Measurements from ENCODE around the gene TANC1. TPM values are rescaled to one million over a fixed set of nuclear protein-coding genes. Genes with fewer than 3 reads are reported as not detected.

The TANC1 gene
- total and polyA plus RNA-seq, 2 donors (not counting 3 experiments of a cell fraction or from before 2014, with no cell fraction given): 58.9 to 99.4 TPM

- dilution Hi-C loops (cut with MboI; ENCODE audit: extremely low pct_ligation_motif_present, low sequenced_read_pairs) (no loop called here), intact Hi-C loops (cut with micrococcal nuclease) (loop anchor here (1.0 kb wide), 2 partner anchors 61 to 487 kb away; partner anchors contain the start of genes MARCHF7 and WDSUB1)
- Histone ChIP-seq H3K4me2 (ENCODE audit: insufficient read depth, low read length) (peak overlapping the region; percentile 47), H3K27me3 (ENCODE audit: control insufficient read depth in 2 of 2, insufficient read depth in 2 of 2, low read length in 2 of 2) (no peaks in the 10 kb centered on the region), H3K79me2 (ENCODE audit: control insufficient read depth, insufficient read depth, low read length) (no peaks in the 10 kb centered on the region), H4K20me1 (replicated peaks; ENCODE audit: control insufficient read depth, extremely low read depth, insufficient read depth, low read length) (no peaks in the 10 kb centered on the region), H3K9ac (replicated peaks; ENCODE audit: extremely low read depth, insufficient read depth, low read length) (peak overlapping the region; percentile 2), H3K36me3 (ENCODE audit: control insufficient read depth in 2 of 2, extremely low read depth in 1 of 2, insufficient read depth in 2 of 2, low read length in 2 of 2) (peaks cover 33 to 54% of the 10 kb centered on the region in 2 experiments), H3K9me1 (replicated peaks; ENCODE audit: control insufficient read depth, extremely low read depth, insufficient read depth, low read length) (no peaks in the 10 kb centered on the region), H3K9me3 (replicated peaks; ENCODE audit: control insufficient read depth, insufficient read depth, low read length) (no peaks in the 10 kb centered on the region), H3K27ac (ENCODE audit: insufficient read depth, low read depth, low read length) (peak overlapping the region; percentile 78), H2AFZ (ENCODE audit: low read depth, low read length) (no peak overlapping the region), H3K4me3 (replicated peaks in 1 of 3; ENCODE audit: insufficient read depth in 1 of 3, low read depth in 1 of 3, low read length in 3 of 3) (no peak overlapping the region), H3K4me1 (ENCODE audit: control insufficient read depth, extremely low read depth, insufficient read depth, low read length) (peaks cover 27% of the 10 kb centered on the region)
- no peak for TF ChIP-seq MAX (IDR thresholded peaks at IDR 0.05; ENCODE audit: insufficient read depth, insufficient read length)
- no peak for TF ChIP-seq MYC (IDR thresholded peaks at IDR 0.05; ENCODE audit: low read depth, low read length)
- no peak for TF ChIP-seq POLR2A (IDR thresholded peaks at IDR 0.05; ENCODE audit: low read depth, low read length)
- peak; percentile 60 for TF ChIP-seq POLR2AphosphoS5 (IDR thresholded peaks at IDR 0.05; ENCODE audit: insufficient read depth, low read depth, low read length)
- TF ChIP-seq GATA2 (IDR thresholded peaks at IDR 0.05; ENCODE audit: insufficient read depth, insufficient read length, low read depth, low read length): peak; percentile 62
- CTCF ChIA-PET: interaction anchor here (0.8 to 1.1 kb wide), 2 partner anchors 25 to 106 kb away, joined by 3 read pairs; no protein-coding TSS in a partner anchor
- FAIRE-seq (peak; percentile 70), DNase-seq (ENCODE audit: low read depth, low spot score) (peak; percentile 70)
- BruUV-seq (replicated peaks): no TSS peak
- POLR2A ChIA-PET: interaction anchor here (1.1 kb wide), 1 partner anchor 487 kb away, joined by 4 read pairs; the partner anchor contains the start of gene MARCHF7
Measured at GRCh38 chr2:159225025-159226016, 256.9 kb downstream of the TANC1 start.
